D721Med (cell line): Measurements from ENCODE around the gene TPO.
"Not testable (repeated sequence)": the region's sequence is repeated elsewhere in the genome, so short reads cannot be mapped to it uniquely, and the experiment has no call there.

Experiments used
- DNase-seq: peaks from one replicate; pipeline ENCODE4 v3.0.0; 2011; ENCODE audit warnings: low spot score; ENCODE audit not compliant: insufficient read length
- FAIRE-seq: peaks from 2 replicates; lab custom pipeline; 2011; peaks lifted over from hg19 to GRCh38; lab: Jason Lieb, UNC
- CTCF ChIP-seq: IDR thresholded peaks from 2 replicates; pipeline ENCODE4 v1.5.1; 2012; ENCODE audit warnings: mild to moderate bottlenecking, control low read depth; ENCODE audit not compliant: insufficient read depth; ENCODE audit errors: missing control alignments

TPO gene

GRCh38 chr2:1515986-1516797, 102.9 kb downstream of the TPO start:
- no peak for DNase-seq
- no peak for FAIRE-seq
- TF ChIP-seq CTCF, result no peak

GRCh38 chr2:1516798-1517060, 103.5 kb downstream of the TPO start:
- no peak for DNase-seq
- FAIRE-seq, result no peak
- no peak for TF ChIP-seq CTCF

GRCh38 chr2:1517291-1517690, 104.0 kb downstream of the TPO start:
- DNase-seq, FAIRE-seq: not testable (repeated sequence)

GRCh38 chr2:1517786-1518185, 104.5 kb downstream of the TPO start:
- DNase-seq (no peak), FAIRE-seq (no peak)
- TF ChIP-seq CTCF, result no peak

GRCh38 chr2:1518331-1518803, 105.1 kb downstream of the TPO start:
- no peak for TF ChIP-seq CTCF
- FAIRE-seq (no peak), DNase-seq (no peak)

GRCh38 chr2:1518867-1519530, 105.7 kb downstream of the TPO start:
- no peak for TF ChIP-seq CTCF
- DNase-seq, result no peak
- no peak for FAIRE-seq

- TF ChIP-seq CTCF, result no peak
- no peak for FAIRE-seq
- no peak for DNase-seq
Observed at GRCh38 chr2:1521191-1521877, 108.1 kb downstream of the TPO start.
